ENCODE results near the gene CFAP119.

Gene CFAP119

GRCh38 chr16:30762991-30763725 lies 1.3 kb upstream of the CFAP119 start:
- no peak for DNase-seq (ENCODE audit: low spot score)

GRCh38 chr16:30761427-30761927 lies 385 bp downstream of the CFAP119 start:
- DNase-seq (ENCODE audit: low spot score) = peak; percentile 25

- DNase-seq (ENCODE audit: low spot score) = no peak
Measured at GRCh38 chr16:30760577-30761426, 1.1 kb downstream of the CFAP119 start.

GRCh38 chr16:30760001-30760559 lies 1.8 kb downstream of the CFAP119 start:
- DNase-seq (ENCODE audit: low spot score) = no peak

GRCh38 chr16:30758988-30759491 lies 2.8 kb downstream of the CFAP119 start:
- no peak for DNase-seq (ENCODE audit: low spot score)

- no peak for DNase-seq (ENCODE audit: low spot score)
Measured at GRCh38 chr16:30757316-30757715, 4.5 kb downstream of the CFAP119 start.

GRCh38 chr16:30756781-30757100 lies 5.1 kb downstream of the CFAP119 start:
- DNase-seq (ENCODE audit: low spot score) = no peak

- no peak for DNase-seq (ENCODE audit: low spot score)
Measured at GRCh38 chr16:30755955-30756780, 5.7 kb downstream of the CFAP119 start.

- no peak for DNase-seq (ENCODE audit: low spot score)
Measured at GRCh38 chr16:30753596-30753995, 8.3 kb downstream of the CFAP119 start.

GRCh38 chr16:30750876-30751465 lies 10.9 kb downstream of the CFAP119 start:
- DNase-seq (ENCODE audit: low spot score) = no peak

- no peak for DNase-seq (ENCODE audit: low spot score)
Measured at GRCh38 chr16:30750201-30750600, 11.7 kb downstream of the CFAP119 start.

- peak; percentile 12 for DNase-seq (ENCODE audit: low spot score)
Measured at GRCh38 chr16:30748634-30749445, 13.0 kb downstream of the CFAP119 start.

- DNase-seq (ENCODE audit: low spot score) = peak; percentile 98
Measured at GRCh38 chr16:30747799-30748633, 13.8 kb downstream of the CFAP119 start, which contains the start of gene PHKG2. TSS of gene PHKG2 (plus strand) at chr16:30748425. CDS start at chr16:30748821, 396 bp downstream.

GRCh38 chr16:30747331-30747730 lies 14.5 kb downstream of the CFAP119 start:
- peak; percentile 28 for DNase-seq (ENCODE audit: low spot score)

GRCh38 chr16:30746638-30747175 lies 15.2 kb downstream of the CFAP119 start:
- DNase-seq (ENCODE audit: low spot score) = no peak

- DNase-seq (ENCODE audit: low spot score) = no peak
Measured at GRCh38 chr16:30745082-30745481, 16.8 kb downstream of the CFAP119 start.

GRCh38 chr16:30744183-30744582 lies 17.7 kb downstream of the CFAP119 start:
- no peak for DNase-seq (ENCODE audit: low spot score)

GRCh38 chr16:30743716-30744115 lies 18.1 kb downstream of the CFAP119 start:
- DNase-seq (ENCODE audit: low spot score) = no peak

GRCh38 chr16:30741461-30741914 lies 20.4 kb downstream of the CFAP119 start:
- DNase-seq (ENCODE audit: low spot score) = peak; percentile 63
